ENCODE measurements around the gene IFNL4.
"Not testable (repeated sequence)": the region's sequence is repeated elsewhere in the genome, so short reads cannot be mapped to it uniquely, and the experiment has no call there.

Gene IFNL4

DNA sequence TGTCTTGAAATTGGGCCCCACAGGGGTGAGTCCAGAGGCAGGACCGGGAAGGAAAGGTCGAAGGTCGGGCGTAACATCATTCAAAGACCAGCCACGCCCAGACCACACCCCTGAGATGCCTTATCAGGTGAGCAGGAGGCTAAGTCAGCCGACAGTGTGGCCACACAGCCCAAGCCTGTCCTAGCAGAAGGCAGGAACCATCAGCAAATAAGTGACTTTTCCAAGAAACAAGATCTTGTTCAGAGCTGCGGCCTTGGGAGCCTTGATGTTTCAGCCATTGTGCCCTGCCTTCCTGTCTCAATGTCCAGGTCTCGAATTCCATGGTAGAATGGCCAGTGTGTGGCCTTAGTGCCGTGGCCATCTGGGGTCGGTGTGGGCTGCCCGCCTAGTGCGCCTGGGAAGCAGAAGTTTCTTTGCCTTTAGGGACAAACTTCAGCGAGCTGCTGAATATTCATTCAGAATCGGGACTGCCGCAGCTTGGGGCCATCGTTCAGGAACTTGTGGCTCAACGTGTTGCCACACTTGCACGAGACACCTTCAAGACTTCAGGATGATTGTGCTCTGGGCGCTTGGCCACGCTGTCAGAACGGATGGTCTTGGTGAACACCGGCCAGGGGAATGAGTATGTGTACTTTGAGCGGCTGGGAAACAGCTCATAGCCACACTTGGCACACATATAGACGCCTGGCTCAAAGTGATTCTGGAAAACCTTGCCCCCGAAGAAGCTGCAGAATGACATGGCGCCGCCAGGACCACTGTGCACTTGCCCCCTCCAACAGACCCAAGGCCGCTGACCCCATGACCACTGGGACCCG is 6.1 kb upstream of the IFNL4 start:
- no peak for DNase-seq

DNA sequence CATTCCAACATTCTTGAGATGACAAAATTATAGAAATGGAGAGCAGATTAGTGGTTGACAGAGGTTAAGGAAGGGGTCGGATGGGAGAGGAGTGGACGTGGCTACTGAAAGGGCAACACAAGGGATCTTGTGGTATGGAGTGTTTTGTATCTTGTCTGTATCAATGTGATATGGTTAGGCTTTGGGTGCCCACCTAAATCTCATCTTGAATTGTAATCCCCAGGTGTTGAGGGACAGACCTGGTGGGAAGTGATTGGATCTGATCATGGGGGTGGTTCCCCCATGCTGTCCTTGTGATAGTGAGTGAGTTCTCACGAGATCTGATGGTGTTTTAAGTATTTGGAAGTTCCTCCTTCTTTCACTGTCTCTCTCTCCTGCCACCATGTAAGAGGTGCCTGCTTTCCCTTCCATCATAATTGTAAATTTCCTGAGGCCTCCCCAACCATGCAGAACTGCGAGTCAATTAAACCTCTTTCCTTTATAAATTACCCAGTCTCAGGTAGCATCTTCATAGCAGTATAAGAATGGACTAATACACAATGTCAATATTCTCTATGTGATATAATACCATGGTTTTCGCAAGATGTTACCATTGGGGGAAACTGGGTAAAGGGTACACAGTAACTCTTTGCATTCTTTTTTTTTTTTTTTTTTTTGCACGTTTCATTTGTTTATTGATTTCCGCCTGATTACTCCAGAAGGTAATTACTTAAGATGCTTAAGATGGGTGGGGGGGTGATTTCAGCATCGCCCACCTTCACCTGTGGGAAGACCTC is 4.9 kb upstream of the IFNL4 start:
- DNase-seq = no peak

- no peak for DNase-seq
These were observed 3.8 kb upstream of the IFNL4 start for GRCh38 chr19:39252458-39252857.

DNA sequence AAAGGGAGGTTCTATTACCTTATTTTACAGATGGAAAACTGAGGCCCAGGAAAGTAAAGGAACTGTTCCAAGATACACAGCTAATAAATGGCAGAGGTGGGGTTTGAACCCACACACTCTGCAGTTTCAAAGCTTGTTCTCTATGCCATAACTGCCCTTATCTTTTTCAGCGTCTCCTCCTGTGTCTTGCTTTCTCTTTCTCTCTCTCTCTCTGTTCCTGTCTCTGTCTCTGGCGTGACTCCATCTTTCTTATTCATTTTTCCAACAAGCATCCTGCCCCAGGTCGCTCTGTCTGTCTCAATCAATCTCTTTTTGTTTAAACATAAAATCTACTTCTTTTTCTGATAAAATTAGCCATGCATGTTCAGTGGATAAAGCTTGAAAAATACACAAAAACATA is 3.2 kb upstream of the IFNL4 start:
- no peak for DNase-seq

- DNase-seq = no peak
These were observed 2.4 kb upstream of the IFNL4 start for GRCh38 chr19:39251081-39251480.

GRCh38 chr19:39247701-39248664 is 673 bp downstream of the IFNL4 start:
- no peak for DNase-seq

GRCh38 chr19:39246951-39247669 is 1.5 kb downstream of the IFNL4 start:
- DNase-seq = peak; percentile 21

- DNase-seq = not testable (repeated sequence)
These were observed 3.5 kb downstream of the IFNL4 start for GRCh38 chr19:39245166-39245565.

DNA sequence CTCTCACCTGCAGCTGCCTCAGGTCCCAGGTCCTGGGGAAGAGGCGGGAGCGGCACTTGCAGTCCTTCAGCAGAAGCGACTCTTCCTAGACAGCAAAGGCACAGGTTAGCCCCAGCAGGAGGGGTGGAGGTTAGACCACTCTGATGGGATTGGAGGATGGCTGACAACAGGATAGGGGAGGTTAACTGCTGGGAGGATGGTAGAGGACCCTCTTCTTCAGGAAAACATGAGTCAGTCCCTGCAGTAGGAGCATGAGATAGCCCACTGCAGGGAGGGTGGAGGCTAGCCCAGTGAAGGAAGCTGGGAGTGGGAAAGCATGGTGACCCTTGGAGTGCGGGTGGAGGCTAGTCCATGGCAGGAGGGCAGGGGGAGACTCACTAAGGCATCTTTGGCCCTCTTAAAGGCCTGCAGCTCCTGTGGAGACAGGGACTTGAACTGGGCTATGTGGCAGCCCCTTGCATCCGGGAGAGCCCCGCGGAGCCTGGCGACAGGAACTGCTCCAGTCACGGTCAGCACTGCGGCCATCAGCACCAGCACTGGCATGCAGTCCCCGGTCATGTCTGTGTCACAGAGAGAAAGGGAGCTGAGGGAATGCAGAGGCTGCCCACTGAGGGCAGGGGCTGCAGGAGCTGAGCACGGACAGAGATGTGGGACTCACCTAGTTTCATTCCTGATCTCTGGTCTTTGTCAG is 4.1 kb downstream of the IFNL4 start, which contains the start of gene IFNL3:
Gene IFNL3 (minus strand): TSS at position 597 of the 691 bp plus-strand sequence. CDS start 39 bp downstream, at position 558.
- DNase-seq = not testable (repeated sequence)

DNA sequence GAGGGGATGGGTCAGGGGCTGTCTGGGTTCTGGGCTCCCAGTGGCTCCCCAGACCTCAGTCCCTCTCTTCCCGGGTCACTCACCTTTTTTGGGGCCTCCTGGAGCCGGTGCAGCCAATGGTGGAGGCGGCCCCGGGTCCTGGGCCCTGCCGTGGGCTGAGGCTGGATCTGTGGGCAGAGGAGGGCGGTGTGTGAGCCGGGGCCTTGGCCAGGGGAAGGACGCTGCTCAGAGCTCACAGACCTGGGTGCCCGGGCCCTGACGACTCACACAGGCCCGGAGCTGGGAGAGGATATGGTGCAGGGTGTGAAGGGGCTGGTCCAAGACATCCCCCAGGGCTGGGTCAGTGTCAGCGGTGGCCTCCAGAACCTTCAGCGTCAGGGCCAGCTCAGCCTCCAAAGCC is 4.9 kb downstream of the IFNL4 start:
- not testable (repeated sequence) for DNase-seq

GRCh38 chr19:39240421-39240820 is 8.2 kb downstream of the IFNL4 start:
- DNase-seq = no peak

GRCh38 chr19:39238944-39239343 is 9.7 kb downstream of the IFNL4 start:
- DNase-seq = no peak

DNA sequence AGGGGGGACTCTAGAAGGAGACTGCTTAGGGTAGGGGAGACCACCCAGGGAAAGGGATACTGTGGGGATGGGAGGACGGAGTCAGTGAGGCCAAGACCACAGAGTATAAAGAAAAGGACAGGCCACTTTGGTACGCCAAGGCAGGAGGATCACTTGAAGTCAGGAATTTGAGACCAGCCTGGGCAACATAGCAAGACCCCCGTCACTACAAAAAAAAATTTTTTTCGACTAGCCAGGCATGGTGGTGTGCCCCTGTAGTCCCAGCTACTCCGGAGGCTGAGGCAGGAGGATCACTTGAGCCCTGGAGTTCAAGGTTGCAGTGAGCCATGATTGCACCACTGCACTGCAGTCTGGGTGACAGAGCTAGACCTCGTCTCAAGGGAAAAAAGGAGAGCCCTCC is 10.4 kb downstream of the IFNL4 start:
- no peak for DNase-seq

GRCh38 chr19:39237200-39238184 is 11.2 kb downstream of the IFNL4 start:
- DNase-seq = no peak

GRCh38 chr19:39236527-39236926 is 12.1 kb downstream of the IFNL4 start:
- no peak for DNase-seq

- no peak for DNase-seq
These were observed 15.9 kb downstream of the IFNL4 start for GRCh38 chr19:39232708-39233107.

DNA sequence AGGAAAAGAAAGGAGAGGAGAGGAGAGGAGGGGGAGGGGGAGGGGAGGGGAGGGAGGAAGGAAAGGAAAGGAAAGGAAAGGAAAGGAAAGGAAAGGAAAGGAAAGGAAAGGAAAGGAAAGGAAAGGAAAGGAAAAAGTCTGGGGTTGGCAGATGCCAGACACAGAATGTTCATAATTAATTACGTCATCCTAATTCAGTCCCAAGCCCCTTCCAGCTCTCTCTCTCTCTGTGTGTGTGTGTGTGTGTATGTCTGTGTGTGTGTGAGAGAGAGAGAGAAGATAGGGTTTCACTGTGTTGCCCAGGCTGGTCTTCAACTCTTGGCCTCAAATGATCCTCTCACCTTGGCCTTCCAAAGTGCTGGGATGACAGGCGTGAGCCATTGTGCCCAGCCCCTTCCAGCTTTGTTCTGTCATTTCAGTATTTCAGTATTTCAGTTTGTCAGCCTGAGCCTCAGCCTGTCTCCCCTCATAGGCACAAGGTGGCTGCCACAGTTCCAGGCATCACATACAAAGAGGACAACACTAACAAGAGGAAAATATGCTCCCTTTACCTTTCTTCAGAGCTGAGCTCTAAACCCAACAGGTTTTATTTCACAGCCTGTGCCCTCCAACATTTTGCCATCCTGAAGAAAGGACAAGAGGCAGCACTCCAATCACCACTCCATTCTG is 18.4 kb downstream of the IFNL4 start:
- DNase-seq = no peak

GRCh38 chr19:39224910-39225309 is 23.7 kb downstream of the IFNL4 start:
- no peak for DNase-seq

- DNase-seq = peak; percentile 29
These were observed 24.9 kb downstream of the IFNL4 start for GRCh38 chr19:39223703-39224279.

Measured in fibroblast of skin of back (primary cell).